WI38 (cell line): ENCODE measurements around the gene RPS24.
"Not testable (repeated sequence)": the region's sequence is repeated elsewhere in the genome, so short reads cannot be mapped to it uniquely, and the experiment has no call there.

Experiments
- H3K4me3 ChIP-seq: 2 replicates; pipeline ENCODE4 v1.5.1; 2011; ENCODE audit warnings: low read depth, mild to moderate bottlenecking, control low read depth, low read length
- CTCF ChIP-seq: IDR thresholded peaks from 2 replicates; pipeline ENCODE4 v1.5.1; 2012; ENCODE audit warnings: low read depth, mild to moderate bottlenecking, control low read depth, low read length

The RPS24 gene

GRCh38 chr10:78033637-78034470 lies at the start of gene RPS24:
TSS of gene RPS24 (plus strand) at chr10:78033863. CDS start at chr10:78033902, 39 bp downstream.
- TF ChIP-seq CTCF: no peak

GRCh38 chr10:77984986-77985385 lies 48.7 kb upstream of the RPS24 start:
- H3K4me3 ChIP-seq: no peak overlapping the region
- TF ChIP-seq CTCF: no peak

More at GRCh38 chr10:78033637-78034470, at the start of gene RPS24:
- H3K4me3 ChIP-seq: peak within 1 kb of the TSS; percentile 85

- H3K4me3 ChIP-seq: no peak overlapping the region
- no peak for TF ChIP-seq CTCF
These were observed 45.9 kb upstream of the RPS24 start for GRCh38 chr10:77987671-77988255.

GRCh38 chr10:77989081-77989724 lies 44.5 kb upstream of the RPS24 start:
- H3K4me3 ChIP-seq: no peak overlapping the region
- no peak for TF ChIP-seq CTCF

- TF ChIP-seq CTCF: no peak
- H3K4me3 ChIP-seq: no peak overlapping the region
These were observed 40.0 kb upstream of the RPS24 start for GRCh38 chr10:77993620-77994019.

GRCh38 chr10:77998780-77999179 lies 34.9 kb upstream of the RPS24 start:
- H3K4me3 ChIP-seq: not testable (repeated sequence)

GRCh38 chr10:78000206-78000605 lies 33.5 kb upstream of the RPS24 start:
- H3K4me3 ChIP-seq: no peak overlapping the region
- TF ChIP-seq CTCF: no peak
